HT-29 (cell line): ENCODE measurements around the gene IRAK1. TPM values are rescaled to one million over a fixed set of nuclear protein-coding genes. Genes with fewer than 3 reads are reported as not detected.
"Not testable (repeated sequence)": the region's sequence is repeated elsewhere in the genome, so short reads cannot be mapped to it uniquely, and the experiment has no call there.

Experiments
- DNase-seq: peaks from one replicate; pipeline ENCODE4 v3.0.0-alpha.2; 2015; ENCODE audit warnings: low spot score
- total RNA-seq: library from RNA; depleted of rRNA; stranded (reverse); fragments of >200 nt; shearing (Covaris generic); gene quantifications from 2 replicates; pipeline ENCODE4 v1.2.3, GENCODE V29; 2014

The IRAK1 gene
- total RNA-seq, 1 experiment from 2014 or later = 557 TPM

DNA sequence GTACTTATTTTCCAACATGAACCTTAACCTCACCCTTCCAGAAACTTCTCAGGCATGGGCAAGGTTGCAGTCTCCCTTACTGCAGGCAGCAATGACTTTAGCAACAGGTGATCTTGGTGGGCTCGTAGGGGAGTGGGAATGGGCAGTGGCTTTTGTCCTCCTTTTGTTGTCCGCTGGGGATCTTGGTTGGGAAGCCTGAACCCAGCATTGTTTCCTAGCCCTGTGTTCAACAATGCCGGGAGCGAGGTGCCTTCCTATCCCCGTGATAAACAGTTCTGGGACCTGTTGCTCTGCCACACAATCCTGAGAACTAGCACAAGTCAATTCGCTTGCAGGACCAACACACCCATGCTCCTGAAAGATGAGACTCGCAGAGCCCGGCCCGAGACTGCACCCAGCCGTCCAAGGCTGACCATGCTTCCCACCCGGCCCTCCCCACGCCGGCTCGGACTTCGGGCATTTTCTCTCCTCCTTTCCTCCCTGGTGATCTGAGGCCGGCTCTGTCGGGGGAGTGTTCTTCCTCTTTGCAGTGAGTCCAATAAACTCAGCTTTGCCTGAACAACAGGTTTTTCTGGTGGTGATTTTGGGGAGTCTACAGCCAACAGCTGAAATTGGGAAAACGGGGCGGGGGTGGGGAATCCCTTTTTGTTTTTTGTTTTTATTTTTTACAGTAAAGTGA lies 20.2 kb downstream of the IRAK1 start:
- peak; percentile 32 for DNase-seq

DNA sequence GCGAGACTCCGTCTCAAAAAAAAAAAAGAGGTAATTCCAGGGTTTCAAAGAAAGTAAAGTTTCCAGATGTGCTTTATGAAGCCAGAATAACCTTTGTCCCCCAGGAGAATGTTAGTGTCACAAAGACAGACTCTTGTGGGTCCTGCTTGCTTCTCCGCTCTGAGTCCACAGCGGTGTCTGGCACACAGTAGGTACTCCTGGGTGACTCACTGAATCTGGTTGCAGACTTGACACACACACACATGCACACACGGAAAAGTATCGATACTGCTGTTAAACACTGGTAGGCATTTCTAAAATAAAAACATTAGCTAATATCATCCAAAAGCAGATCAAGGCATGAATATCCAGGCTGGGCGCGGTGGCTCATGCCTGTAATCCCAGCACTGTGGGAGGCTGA lies 24.2 kb downstream of the IRAK1 start:
- no peak for DNase-seq

DNA sequence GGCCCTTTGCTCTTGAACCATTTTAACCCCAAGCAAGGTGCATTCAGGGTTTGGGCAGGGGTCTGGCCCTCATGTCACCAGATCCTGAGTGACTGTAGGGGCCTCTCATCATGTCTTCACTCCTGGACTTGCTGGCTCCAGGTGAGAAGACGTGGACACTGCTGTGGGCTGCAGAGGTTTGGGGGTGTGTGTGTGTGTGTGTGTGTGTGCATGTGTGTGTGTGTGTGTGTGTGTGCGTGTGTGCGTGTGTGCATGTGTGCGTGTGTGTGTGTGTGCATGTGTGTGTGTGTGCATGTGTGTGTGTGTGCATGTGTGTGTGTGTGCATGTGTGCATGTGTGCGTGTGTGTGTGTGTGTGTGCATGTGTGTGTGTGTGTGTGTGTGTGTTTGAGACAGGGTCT lies 25.3 kb downstream of the IRAK1 start:
- DNase-seq = not testable (repeated sequence)

DNA sequence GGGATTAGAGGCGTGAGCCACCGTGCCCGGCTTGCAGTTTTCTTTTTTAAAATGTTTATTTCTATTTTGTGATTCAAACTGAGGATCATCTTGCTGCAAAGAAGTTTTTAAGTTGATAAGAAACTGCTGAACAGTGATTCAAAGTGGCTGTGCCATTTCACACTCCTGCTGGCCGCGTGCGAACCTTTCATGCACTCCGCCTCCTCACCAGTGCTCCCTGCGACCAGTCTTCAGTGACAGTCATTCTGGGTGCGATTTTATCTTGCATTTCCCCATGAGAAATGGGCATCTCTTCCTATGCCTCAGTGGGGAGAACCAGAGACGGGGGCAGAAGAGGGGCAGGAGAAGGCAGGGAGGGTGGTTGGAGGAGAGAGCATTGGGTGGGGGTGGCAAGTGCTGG lies 25.7 kb downstream of the IRAK1 start:
- DNase-seq = no peak

DNA sequence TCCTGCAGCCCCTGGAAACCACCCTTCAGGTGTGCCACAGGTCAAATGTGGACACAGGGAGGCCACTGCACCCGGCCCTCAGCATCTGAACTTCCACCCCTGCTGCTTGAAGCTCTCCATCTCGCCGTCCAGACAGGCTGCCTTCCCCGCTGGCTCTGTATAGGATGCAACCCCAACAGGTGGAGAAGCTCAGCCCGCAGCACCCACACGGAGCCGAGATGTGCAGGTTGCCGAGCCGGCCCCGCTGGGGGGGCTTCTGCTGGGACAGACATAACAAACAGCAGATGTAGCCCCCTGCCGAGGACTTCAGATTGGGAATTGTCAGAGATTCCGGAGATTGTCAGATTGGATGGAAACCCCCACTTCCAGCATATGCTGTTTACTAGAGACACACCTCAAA lies 26.6 kb downstream of the IRAK1 start:
- DNase-seq = no peak

DNA sequence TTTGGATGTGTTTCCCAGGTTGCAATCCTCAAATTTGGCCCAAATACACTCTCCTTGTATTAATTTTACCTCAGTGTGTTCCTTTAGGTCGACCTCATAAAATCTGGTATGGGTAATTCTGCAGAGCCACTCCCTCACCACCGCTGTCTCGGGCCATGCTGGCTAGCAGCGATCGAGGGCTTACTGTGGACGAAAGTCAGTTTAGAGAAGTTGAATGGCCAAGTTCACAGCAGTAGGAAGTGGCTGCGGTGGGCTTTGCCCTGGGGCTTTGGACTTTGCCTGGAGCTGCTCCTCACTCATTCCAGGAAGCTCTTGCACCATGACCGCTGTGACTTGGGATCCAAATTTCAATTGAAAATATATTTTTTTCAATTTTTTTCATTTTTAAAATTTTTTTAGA lies 27.5 kb downstream of the IRAK1 start:
- no peak for DNase-seq

DNA sequence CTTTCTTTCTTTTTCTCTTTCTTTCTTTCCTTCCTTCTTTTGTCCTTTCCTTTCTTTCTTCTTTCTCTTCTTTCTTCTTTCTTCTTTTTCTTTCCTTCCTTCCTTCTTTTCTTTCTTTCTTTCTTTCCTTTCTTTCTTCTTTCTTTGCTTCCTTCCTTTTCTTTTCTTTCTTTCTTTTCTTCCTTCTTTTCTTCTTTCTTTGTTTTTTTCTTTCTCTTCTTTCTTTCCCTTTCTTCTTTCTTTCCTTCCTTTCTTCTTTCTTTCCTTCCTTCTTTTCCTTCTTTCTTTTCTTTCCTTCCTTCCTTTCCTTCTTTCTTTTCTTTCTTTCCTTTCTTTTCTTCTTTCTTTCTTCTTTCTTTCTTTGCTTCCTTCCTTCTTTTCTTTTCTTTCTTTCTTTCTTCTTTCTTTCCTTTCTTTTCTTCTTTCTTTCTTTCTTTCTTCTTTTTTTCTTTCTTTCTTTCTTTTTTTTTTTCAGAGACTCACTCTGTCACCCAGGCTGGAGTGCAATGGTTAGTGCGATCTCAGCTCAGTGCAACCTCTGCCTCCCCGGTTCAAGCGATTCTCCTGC lies 28.6 kb downstream of the IRAK1 start:
- no peak for DNase-seq

DNA sequence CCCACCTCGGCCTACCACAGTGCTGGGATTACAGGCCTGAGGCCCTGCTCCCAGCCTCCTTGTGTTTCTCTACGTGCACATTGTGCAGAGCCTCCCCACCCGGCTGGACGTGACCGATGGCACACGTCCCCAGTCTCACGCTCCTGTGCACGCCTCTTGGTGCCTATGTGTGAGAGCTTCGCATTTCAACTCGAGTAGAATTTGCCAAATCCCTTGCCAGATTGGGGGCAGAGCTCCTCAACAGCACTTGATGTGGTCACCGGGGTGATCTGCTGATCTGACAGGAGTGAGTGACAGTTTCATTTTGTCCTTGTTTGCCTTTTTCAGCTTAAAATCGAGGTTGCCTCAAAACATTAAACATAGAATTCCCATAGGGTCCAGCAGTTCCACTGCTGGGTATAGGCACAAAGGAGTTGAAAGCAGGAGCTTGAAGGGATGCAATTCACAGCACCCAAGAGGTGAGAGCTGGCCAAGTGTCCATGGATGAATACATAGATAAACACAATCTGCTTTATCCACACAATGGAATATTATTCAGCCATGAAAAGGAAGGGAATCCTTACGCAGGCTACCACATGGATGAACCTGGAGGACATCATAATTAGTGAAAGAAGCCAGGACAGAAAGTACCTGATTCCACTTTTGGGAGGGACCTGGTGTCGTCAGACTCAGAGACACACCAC lies 29.6 kb downstream of the IRAK1 start:
- DNase-seq = no peak

DNA sequence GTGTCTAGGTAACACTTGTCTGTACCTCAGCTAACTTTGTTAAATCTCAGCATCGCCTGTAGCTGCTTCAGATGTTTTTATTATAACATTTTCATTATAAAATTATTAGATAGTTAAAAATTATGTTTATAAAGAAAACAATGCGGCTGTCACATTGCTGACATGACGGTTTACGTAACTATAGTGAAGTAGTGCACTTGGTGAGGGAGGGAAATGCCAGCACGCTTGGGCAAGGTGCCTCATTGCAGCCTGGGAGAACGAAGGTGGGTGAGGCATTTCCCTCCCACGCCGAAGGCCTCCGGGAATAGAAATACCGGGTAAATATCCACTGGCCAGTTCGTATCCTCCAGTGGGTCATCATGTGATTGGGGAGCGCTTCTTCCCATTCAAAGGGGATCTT lies 31.2 kb downstream of the IRAK1 start:
- no peak for DNase-seq

DNA sequence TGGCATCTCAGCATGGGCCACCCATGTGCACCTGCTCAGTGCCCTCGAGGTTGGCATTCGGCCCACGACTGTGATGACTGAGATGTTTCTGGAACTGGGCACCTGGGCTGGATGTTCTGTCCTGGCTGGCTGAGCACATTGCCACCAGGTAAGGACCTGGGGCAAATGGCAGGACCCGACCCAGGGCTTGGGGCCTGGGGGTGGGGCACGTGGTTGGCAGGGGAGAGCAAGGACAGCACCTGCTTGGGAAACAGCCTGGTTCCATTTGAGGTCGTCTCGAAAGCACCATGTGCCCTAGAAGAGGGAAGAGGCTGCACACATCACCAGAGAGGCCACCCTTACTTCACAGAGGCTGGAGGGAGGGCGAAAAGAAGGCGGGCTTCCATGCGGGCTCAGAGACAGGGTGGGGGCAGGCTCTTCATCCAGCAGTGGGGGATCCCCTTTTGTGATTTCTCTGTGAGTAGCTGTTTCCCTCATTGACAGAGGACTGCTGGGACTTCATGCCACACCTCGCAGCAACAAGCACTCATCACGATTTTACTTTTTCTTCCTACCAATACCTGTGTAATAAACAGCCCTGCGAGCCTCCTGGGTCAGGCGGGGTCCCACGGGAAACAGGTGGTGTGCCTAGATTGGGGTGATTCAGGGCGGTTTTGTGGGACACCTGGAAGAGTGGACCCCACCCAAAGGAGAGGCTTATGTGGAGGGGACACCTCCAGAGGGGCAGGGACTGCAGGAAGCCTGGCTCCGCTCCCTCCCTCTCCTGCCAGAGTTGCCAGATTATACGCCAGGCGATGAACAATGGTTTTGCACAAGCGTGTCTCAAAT lies 35.1 kb downstream of the IRAK1 start:
- no peak for DNase-seq

DNA sequence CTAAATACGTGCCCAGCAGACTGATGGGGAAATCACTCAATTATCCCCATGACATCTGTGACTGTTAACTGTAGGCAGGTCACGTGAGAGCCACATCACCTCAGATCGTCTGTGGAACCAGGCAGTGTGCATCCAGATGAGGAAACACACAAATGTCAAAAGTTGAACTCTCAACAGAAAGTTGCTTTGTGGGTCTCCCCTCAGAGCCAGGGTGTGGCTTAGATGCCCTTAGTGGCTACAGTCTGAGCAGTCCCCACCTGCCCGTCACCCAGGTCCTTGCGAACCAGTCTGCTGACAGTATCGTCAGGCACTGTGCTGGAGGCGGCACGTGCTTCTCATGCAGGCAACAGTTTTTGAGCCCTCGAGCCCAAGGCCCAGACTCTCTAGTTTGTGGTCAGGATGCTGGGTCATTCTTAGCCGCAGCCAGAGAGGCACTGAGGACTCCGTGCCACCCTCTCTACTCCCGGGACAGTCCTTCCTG lies 36.3 kb downstream of the IRAK1 start:
- DNase-seq = no peak

DNA sequence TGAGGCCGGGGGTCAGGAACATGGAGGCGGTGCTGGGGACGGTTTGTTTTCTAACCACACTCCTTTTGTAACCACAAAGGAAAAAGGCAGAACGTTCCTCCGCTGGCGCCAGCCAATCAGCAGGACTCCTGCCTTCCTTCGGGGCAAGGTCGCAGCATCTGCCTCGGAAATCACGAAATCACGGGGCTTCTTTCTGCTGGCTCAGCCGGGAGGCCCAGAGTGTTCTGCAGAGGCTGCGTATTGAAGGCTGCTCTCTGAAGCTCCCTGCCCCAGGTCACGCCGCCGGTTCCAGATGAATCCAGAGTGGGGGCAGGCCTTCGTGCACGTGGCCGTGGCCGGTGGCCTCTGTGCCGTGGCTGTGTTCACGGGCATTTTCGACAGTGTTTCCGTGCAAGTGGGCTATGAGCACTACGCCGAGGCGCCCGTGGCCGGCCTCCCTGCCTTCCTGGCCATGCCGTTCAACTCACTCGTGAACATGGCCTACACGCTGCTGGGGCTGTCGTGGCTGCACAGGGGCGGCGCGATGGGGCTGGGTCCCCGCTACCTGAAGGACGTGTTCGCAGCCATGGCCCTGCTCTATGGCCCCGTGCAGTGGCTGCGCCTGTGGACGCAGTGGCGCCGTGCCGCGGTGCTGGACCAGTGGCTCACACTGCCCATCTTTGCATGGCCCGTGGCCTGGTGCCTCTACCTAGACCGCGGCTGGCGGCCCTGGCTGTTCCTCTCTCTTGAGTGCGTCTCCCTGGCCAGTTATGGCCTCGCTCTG lies 37.8 kb downstream of the IRAK1 start:
- no peak for DNase-seq

DNA sequence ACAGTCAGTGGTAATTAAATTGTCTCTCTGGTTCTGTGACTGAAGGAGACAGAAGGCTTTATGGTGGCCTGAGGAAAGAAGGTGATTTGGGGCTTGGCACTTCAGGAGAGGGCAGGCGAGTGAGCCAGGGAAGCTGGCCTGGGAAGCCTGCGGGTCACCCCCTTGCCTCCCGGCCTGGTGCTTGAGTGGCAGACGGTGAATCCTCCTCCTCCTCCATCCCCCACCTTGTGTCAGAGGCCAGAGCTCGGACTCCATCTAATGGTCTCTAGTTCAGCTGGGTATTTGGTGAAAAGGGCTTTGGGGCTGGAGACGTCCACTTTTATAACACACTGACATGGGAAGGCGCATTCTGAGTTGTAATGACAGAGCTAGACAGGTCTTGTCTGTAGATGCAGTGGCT lies 38.5 kb downstream of the IRAK1 start:
- no peak for DNase-seq

DNA sequence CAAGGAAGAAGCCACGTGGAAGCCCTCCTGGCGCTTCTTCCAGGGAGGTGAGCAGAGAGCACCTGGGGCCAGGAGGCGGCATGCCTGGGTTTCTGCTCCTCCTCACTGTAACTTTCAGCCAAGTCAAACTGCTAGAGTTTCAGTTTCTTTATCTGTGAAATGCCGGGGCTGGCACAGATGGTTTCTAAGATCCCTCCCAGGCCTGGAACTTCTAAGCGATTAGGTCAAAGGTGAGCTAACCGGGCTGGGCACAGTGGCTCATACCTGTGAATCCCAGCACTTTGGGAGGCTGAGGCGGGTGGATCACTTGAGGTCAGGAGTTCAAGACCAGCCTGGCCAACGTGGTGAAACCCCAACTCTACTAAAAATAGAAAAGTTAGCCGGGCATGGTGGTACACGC lies 39.3 kb downstream of the IRAK1 start:
- not testable (repeated sequence) for DNase-seq

DNA sequence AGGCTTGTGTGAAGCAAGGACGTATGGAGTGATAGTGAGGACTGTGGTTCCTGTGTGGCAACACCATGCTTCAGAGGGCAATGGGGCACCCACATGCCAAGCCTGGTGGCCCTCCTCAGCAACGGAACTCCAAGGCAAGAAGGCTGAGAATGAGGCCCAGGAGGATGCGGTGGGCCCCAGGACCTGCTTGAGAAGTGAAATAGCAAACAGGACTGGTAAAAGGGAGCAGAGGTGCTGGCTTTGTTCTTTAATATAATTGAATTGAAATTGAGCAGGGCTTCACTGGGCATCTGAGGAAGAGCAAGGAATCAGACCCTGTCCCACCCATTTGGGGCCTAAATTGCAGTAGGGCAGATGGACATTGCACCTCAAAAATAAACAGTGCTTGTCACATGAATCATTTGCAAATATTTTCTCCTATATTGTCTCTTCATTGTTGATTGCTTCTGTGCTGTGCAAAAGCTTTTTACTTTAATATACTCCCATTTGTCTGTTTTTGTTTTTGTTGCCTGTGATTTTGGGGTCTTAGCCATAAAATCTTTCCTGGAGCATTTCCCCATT lies 44.9 kb downstream of the IRAK1 start:
- no peak for DNase-seq

DNA sequence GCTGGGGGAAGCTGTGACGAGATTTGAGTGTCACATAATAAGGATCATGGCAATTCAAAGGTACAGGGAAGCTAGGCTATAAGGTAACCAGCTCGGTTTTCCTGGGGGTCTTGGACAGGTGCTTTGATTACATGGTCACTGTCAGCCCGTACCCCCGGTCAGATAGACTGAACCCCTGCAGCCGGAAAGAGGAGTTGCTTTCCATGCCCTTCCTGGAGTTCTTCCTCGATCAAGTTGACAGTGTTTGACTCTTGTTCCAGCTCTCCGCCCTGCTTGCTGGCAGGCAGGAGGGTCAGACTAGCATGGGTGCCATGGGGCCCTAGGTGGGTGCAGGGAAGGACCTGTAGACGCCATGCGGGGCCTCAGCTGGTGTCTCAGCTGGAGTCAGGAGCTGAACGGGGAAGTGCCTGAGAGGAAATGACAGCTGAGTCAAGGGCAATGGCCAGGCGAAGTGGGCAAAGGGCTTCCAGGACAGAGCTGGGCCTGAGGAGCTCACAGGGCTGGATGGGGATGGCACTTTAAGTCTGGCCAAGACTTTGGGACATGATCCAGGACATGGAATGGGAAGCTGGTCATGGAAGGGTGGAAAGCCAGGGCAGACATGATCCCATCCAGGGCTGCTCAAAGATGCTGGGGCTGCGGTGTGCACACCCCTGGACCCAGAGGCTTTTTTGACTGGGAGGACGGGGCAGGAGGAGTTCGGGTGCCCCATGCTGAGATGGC lies 45.5 kb downstream of the IRAK1 start:
- peak; percentile 21 for DNase-seq

DNA sequence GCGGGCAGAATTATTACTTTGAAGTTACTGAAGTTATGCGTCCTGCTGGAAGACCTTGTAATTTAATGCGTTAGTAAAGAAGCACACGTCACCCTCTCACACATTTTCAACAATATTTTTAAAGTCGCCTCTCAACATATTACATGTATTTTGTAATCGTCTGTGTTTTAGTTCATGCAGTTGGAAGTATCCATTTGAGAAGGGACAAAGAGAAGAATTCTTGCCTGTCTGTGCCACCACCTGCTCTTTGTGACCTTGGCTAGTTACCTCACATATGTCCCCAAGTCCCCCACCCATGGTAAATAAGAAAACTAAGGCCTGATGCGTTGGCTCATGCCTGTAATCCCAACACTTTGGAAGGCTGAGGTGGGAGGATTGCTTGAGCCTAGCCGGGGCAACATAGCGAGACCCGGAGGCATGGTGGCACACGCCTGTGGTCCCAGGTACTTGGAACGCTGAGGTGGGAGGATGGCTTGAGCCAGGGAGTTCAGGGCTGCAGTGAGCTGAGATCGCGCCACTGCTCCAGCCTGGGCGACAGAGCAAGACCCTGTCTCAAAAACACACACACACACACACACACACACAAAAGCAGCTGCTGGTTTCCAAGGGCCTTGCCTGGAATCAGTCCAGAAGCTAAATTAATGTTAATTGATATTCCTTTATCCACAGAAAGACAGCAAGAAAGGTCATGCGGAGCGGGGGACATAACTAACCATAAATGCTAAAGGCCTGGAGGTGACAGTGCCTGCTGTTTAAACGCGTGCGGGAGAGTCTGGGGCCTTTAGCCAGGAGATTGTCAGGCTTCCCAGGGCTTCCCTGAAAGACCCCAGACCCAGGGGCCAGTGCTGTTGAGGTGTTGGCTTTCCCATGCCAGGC lies 46.3 kb downstream of the IRAK1 start:
- no peak for DNase-seq

DNA sequence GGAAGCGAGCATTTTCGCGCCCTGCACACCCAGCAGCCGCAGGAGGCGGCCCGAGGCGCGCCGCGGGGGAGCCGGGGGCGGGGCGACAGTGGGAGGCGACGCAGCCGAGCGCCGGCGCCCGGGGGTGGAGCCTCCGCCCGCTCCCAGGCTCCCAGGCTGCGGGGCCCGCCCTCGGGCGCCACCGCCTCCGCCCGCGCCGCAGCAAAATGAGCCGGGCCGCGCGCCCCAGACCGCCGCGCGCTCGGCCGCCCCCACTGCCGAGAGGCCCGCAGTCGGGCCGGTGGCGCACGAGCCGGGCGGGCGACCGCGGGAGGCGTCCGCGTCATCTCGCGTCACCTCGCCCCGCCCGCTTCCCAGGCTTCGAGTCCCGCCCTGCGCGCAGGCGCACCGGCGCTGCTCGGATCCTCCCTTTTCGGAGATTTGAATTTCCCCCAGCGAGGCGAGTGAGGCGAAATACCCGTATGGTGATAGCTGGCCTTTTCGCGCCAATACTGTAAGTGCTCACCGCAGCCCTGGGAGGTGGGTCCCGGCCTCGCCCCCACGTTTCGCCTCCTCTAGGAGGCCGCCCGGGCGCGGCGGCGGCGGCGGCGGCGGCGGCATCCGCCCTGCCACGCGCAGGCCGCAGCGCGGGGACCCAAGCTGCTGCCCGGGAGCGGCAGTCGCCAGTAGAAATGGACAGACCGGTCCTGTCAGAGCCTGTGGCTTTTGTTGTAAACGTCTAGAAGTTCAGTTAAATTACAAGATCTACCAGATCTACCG lies 47.2 kb downstream of the IRAK1 start, which contains the start of gene TMEM187:
Gene TMEM187, plus strand, starts transcription at position 387 of the 759 bp plus-strand sequence. CDS start 9,309 bp downstream, outside the sequence.
- peak; percentile 97 for DNase-seq
